ENCODE measurements around the gene FBXO3.

Gene FBXO3

GRCh38 chr11:33775832-33776470 is 1.6 kb upstream of the FBXO3 start:
- no peak overlapping the region for H3K27ac ChIP-seq
- TF ChIP-seq, protein P1, sequence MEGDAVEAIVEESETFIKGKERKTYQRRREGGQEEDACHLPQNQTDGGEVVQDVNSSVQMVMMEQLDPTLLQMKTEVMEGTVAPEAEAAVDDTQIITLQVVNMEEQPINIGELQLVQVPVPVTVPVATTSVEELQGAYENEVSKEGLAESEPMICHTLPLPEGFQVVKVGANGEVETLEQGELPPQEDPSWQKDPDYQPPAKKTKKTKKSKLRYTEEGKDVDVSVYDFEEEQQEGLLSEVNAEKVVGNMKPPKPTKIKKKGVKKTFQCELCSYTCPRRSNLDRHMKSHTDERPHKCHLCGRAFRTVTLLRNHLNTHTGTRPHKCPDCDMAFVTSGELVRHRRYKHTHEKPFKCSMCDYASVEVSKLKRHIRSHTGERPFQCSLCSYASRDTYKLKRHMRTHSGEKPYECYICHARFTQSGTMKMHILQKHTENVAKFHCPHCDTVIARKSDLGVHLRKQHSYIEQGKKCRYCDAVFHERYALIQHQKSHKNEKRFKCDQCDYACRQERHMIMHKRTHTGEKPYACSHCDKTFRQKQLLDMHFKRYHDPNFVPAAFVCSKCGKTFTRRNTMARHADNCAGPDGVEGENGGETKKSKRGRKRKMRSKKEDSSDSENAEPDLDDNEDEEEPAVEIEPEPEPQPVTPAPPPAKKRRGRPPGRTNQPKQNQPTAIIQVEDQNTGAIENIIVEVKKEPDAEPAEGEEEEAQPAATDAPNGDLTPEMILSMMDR (IDR thresholded peaks at IDR 0.05): no peak
- TF ChIP-seq ZFX (IDR thresholded peaks at IDR 0.05; ENCODE audit: borderline replicate concordance): no peak

DNA sequence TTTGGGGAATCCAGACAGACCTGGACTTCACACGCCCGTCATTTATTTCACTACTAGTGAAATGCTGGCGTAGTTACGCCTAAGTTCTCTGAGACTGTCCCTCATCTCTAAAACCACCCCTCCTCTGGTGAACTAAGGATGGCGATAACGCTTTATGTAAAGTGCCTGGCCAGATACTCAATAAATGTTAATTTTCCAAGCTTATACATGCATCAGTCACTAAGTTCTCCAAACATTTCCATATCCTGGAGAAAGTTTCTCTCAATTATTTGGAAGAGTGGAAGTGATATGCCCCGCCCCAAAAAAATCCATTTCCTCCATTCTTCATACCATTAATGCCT is 1.1 kb upstream of the FBXO3 start:
- no peak overlapping the region for H3K27ac ChIP-seq
- TF ChIP-seq, protein P1 (IDR thresholded peaks at IDR 0.05): no peak
- TF ChIP-seq ZFX (IDR thresholded peaks at IDR 0.05; ENCODE audit: borderline replicate concordance): no peak

- TF ChIP-seq, protein P1 (IDR thresholded peaks at IDR 0.05): no peak
- TF ChIP-seq ZFX (IDR thresholded peaks at IDR 0.05; ENCODE audit: borderline replicate concordance): no peak
- no peak overlapping the region for H3K27ac ChIP-seq
These were observed 581 bp upstream of the FBXO3 start for GRCh38 chr11:33774736-33775466.

DNA sequence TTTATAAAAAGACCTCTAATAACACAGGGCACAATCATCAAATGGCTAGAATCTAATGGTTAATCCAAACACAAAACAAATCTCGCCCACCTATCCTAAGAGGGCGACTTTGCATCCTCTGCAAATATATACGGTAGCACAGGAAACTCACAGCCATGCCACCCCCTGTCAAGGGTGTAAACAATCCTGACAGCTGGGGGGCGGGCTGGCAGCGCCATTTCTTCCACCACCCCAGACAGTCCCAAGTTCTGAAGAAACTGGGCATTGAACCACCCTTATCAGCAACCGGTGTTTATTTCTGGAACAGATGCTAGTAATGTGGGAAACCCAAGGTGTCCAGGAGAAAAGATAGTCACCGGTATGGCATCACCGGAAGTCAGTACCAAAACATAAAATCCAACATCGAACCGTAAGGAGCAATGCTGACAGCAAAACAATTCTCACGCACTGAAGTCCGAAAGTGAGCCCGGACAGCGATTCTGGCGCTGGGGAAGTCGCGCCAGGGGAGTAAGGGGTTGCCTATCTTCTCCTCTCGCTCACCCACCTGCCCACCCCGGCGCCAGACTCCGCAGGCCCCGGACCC is 825 bp downstream of the FBXO3 start:
- TF ChIP-seq, protein P1 (IDR thresholded peaks at IDR 0.05): no peak
- no peak for TF ChIP-seq ZFX (IDR thresholded peaks at IDR 0.05; ENCODE audit: borderline replicate concordance)
- H3K27ac ChIP-seq: no peak overlapping the region

- H3K27ac ChIP-seq: no peak overlapping the region
- TF ChIP-seq, protein P1 (IDR thresholded peaks at IDR 0.05): no peak
- no peak for TF ChIP-seq ZFX (IDR thresholded peaks at IDR 0.05; ENCODE audit: borderline replicate concordance)
These were observed 1.4 kb downstream of the FBXO3 start for GRCh38 chr11:33772870-33773269.

GRCh38 chr11:33772300-33772699 is 2.0 kb downstream of the FBXO3 start:
- H3K27ac ChIP-seq: no peak overlapping the region
- TF ChIP-seq, protein P1 (IDR thresholded peaks at IDR 0.05): no peak
- TF ChIP-seq ZFX (IDR thresholded peaks at IDR 0.05; ENCODE audit: borderline replicate concordance): no peak

GRCh38 chr11:33770236-33770635 is 4.1 kb downstream of the FBXO3 start:
- TF ChIP-seq, protein P1 (IDR thresholded peaks at IDR 0.05): no peak
- no peak for TF ChIP-seq ZFX (IDR thresholded peaks at IDR 0.05; ENCODE audit: borderline replicate concordance)
- H3K27ac ChIP-seq: no peak overlapping the region
